IMR-90 (cell line): ENCODE results near the gene GSDMA. TPM values are rescaled to one million over a fixed set of nuclear protein-coding genes. Genes with fewer than 3 reads are reported as not detected.

Experiments
- ATAC-seq: fragments of 200-7000 bp; cut with Tn5 transposase; 2 replicates; pipeline ENCODE4 v1.9.1; 2020; ENCODE audit warnings: low read depth, mild to moderate bottlenecking, moderate library complexity
- BruUV-seq: library from RNA; stranded (reverse); fragments of 400-500 nt; replicated peaks from 2 replicates; lab custom pipeline; 2021; lab: Mats Ljungman, UMichigan
- CTCF ChIA-PET: fragments of 300-600 bp; formaldehyde crosslinking; extraction: SDS; loops from one replicate; lab custom pipeline; 2021; ENCODE audit warnings: antibody characterized with exemption; lab: Yijun Ruan, JAX
- POLR2A ChIA-PET: fragments of 300-600 bp; sonication (Branson Sonifier 250); formaldehyde crosslinking; loops from one replicate; lab custom pipeline; 2022; ENCODE audit warnings: antibody characterized with exemption; ENCODE audit not compliant: unreplicated experiment; lab: Charles Lee
- DNase-seq: peaks from one replicate; pipeline ENCODE4 v3.0.0; 2013
- H2AFZ ChIP-seq: replicated peaks from 2 replicates; pipeline ENCODE3; 2013; ENCODE audit warnings: low read length, mild to moderate bottlenecking; ENCODE audit not compliant: poor library complexity
- H2AK5ac ChIP-seq: 2 replicates; pipeline ENCODE4 v1.6.1; 2013; ENCODE audit warnings: low read depth, low read length, inconsistent platforms
- H2AK9ac ChIP-seq: replicated peaks from 2 replicates; pipeline ENCODE3; 2013; ENCODE audit warnings: mild to moderate bottlenecking, low read depth, low read length, moderate library complexity; ENCODE audit not compliant: poor library complexity
- H2BK120ac ChIP-seq: 2 replicates; pipeline ENCODE4 v1.6.1; 2013; ENCODE audit warnings: low read depth, low read length, inconsistent platforms
- H2BK15ac ChIP-seq: 3 replicates; pipeline ENCODE4 v1.6.1; 2013; ENCODE audit warnings: low read depth, low read length, inconsistent platforms
- H2BK20ac ChIP-seq: 2 replicates; pipeline ENCODE4 v1.6.1; 2013; ENCODE audit warnings: low read depth, mild to moderate bottlenecking, inconsistent platforms, low read length, moderate library complexity
- H2BK5ac ChIP-seq: 2 replicates; pipeline ENCODE4 v1.6.1; 2013; ENCODE audit warnings: mild to moderate bottlenecking, low read depth, low read length, inconsistent platforms; ENCODE audit not compliant: poor library complexity, severe bottlenecking
- H3K14ac ChIP-seq: replicated peaks from 2 replicates; pipeline ENCODE4 v1.6.1; 2013; ENCODE audit warnings: low read depth, low read length, inconsistent platforms
- H3K18ac ChIP-seq: 2 replicates; pipeline ENCODE4 v1.6.1; 2013; ENCODE audit warnings: low read depth, low read length, control low read depth
- H3K23ac ChIP-seq: 2 replicates; pipeline ENCODE4 v1.6.1; 2013; ENCODE audit warnings: low read depth, low read length, inconsistent platforms
- H3K27ac ChIP-seq: 2 replicates; pipeline ENCODE4 v1.5.1; 2013; ENCODE audit warnings: mild to moderate bottlenecking, control low read depth, low read length; ENCODE audit not compliant: insufficient read depth
- H3K27me3 ChIP-seq: 2 replicates; pipeline ENCODE4 v1.6.1; 2013; ENCODE audit warnings: low read length; ENCODE audit not compliant: control insufficient read depth, insufficient read depth
- H3K36me3 ChIP-seq: 2 replicates; pipeline ENCODE4 v1.6.1; 2013; ENCODE audit warnings: low read length, mixed read lengths; ENCODE audit not compliant: control insufficient read depth, insufficient read depth
- H3K4ac ChIP-seq: 2 replicates; pipeline ENCODE4 v1.6.1; 2013; ENCODE audit warnings: low read depth, low read length, inconsistent platforms
- H3K4me1 ChIP-seq: 2 replicates; pipeline ENCODE4 v1.6.1; 2013; ENCODE audit warnings: low read length, mixed read lengths; ENCODE audit not compliant: control insufficient read depth, insufficient read depth
- H3K4me2 ChIP-seq: 2 replicates; pipeline ENCODE4 v1.6.1; 2013; ENCODE audit warnings: low read depth, mild to moderate bottlenecking, control low read depth, low read length, moderate library complexity
- H3K4me3 ChIP-seq: 2 replicates; pipeline ENCODE4 v1.5.1; 2013; ENCODE audit warnings: low read depth, mild to moderate bottlenecking, control low read depth, low read length, moderate library complexity; ENCODE audit not compliant: insufficient read depth
- H3K56ac ChIP-seq: 2 replicates; pipeline ENCODE4 v1.6.1; 2013; ENCODE audit warnings: low read length, inconsistent platforms; ENCODE audit not compliant: insufficient read depth; ENCODE audit errors: extremely low read depth
- H3K79me1 ChIP-seq, 2 experiments: 2 replicates each; pipeline ENCODE4 v1.6.1; 2013; ENCODE audit warnings: low read length in 2 of 2, inconsistent platforms in 1 of 2, low read depth in 1 of 2
- H3K9ac ChIP-seq: 2 replicates; pipeline ENCODE4 v1.6.1; 2013; ENCODE audit warnings: low read depth, low read length, control low read depth
- H3K9me1 ChIP-seq: 2 replicates; pipeline ENCODE4 v1.6.1; 2013; ENCODE audit warnings: low read length, inconsistent platforms; ENCODE audit not compliant: insufficient read depth
- H3K9me3 ChIP-seq: 2 replicates; pipeline ENCODE4 v1.6.1; 2013; ENCODE audit warnings: low read length; ENCODE audit not compliant: control insufficient read depth, insufficient read depth
- H4K20me1 ChIP-seq: 2 replicates; pipeline ENCODE4 v1.6.1; 2013; ENCODE audit warnings: low read length, inconsistent platforms; ENCODE audit not compliant: insufficient read depth
- H4K5ac ChIP-seq: 2 replicates; pipeline ENCODE4 v1.6.1; 2013; ENCODE audit warnings: mild to moderate bottlenecking, low read depth, low read length, control low read depth
- H4K8ac ChIP-seq, 2 experiments: 2 replicates each; pipeline ENCODE4 v1.6.1; 2013; ENCODE audit warnings: low read depth in 2 of 2, low read length in 2 of 2, control low read depth in 1 of 2, inconsistent platforms in 1 of 2
- H4K91ac ChIP-seq: 2 replicates; pipeline ENCODE4 v1.6.1; 2013; ENCODE audit warnings: low read depth, low read length, inconsistent platforms; ENCODE audit not compliant: insufficient read depth
- MXI1 ChIP-seq: IDR thresholded peaks from 2 replicates; pipeline ENCODE4 v1.6.1; 2012; ENCODE audit warnings: low read depth, mild to moderate bottlenecking, low read length, moderate library complexity, borderline replicate concordance
- WGBS, 2 experiments: methylation state at CpG; one replicate each; pipeline versions ENCODE4 v1.1.5 to v1.1.7; 2013; ENCODE audit warnings: missing lambda C conversion rate in 2 of 2; ENCODE audit not compliant: insufficient read length in 1 of 2; ENCODE audit errors: extremely low coverage in 2 of 2; 5-methylcytosine and 5-hydroxymethylcytosine counted together
- dilution Hi-C: fragments of 300-500 bp; cut with HindIII; formaldehyde crosslinking; loops from one replicate; pipeline ENCODE4 v1.14.3; 2018; ENCODE audit warnings: low sequenced_read_pairs; ENCODE audit not compliant: unreplicated experiment
- in situ Hi-C: fragments of 300-500 bp; cut with MboI; formaldehyde crosslinking; loops from 3 replicates; pipeline ENCODE4 v1.14.3; 2019; ENCODE audit warnings: low sequenced_read_pairs, inconsistent platforms, mixed read lengths
- intact Hi-C: fragments of 100-400 bp; cut with micrococcal nuclease; formaldehyde crosslinking; loops from 2 replicates; pipeline ENCODE4 v1.10.0; 2022
- polyA plus RNA-seq, 3 experiments: library from polyadenylated mRNA; depleted of rRNA; stranded (reverse); fragments of >200 nt; gene quantifications; 2 replicates each; pipeline ENCODE4 v1.2.3, GENCODE V29; 2012; ENCODE audit warnings: low replicate concordance in 1 of 3
- total RNA-seq: library from RNA; depleted of rRNA; stranded (reverse); fragments of >200 nt; gene quantifications from 2 replicates; pipeline ENCODE4 v1.2.3, GENCODE V29; 2012

GSDMA gene
- total and polyA plus RNA-seq, 2 of the 4 experiments (the other 2 are of a cell fraction): not detected

- dilution Hi-C loops (no loop called here), intact Hi-C loops (no loop called here), in situ Hi-C loops (no loop called here)
- Histone ChIP-seq H2AK5ac (no peak overlapping the region), H2AK9ac (no peak overlapping the region), H4K20me1 (no peaks in the 10 kb centered on the region; the same call in 1 of the 2 replicates), H3K4me1 (peaks cover 15% of the 10 kb centered on the region), H3K9me1 (peaks cover 18% of the 10 kb centered on the region), H3K4me2 (no peak overlapping the region), H3K23ac (no peak overlapping the region), H3K9ac (no peak overlapping the region), H2BK20ac (no peak overlapping the region), H2BK120ac (no peak overlapping the region), H2AFZ (no peak overlapping the region), H3K27me3 (no peaks in the 10 kb centered on the region), H3K14ac (no peak overlapping the region), H3K79me1 (no peaks in the 10 kb centered on the region), H4K8ac (no peak overlapping the region), H3K4ac (no peak overlapping the region), H3K27ac (no peak overlapping the region), H3K18ac (no peak overlapping the region), H3K56ac (no peak overlapping the region), H3K4me3 (no peak overlapping the region), H4K5ac (no peak overlapping the region), H2BK15ac (no peak overlapping the region), H2BK5ac (no peak overlapping the region), H3K36me3 (no peaks in the 10 kb centered on the region), H3K9me3 (no peaks in the 10 kb centered on the region), H4K91ac (no peak overlapping the region)
- POLR2A ChIA-PET: no interaction called here
- TF ChIP-seq MXI1: no peak
- CTCF ChIA-PET: no interaction called here
- DNase-seq (no peak), ATAC-seq (no peak)
- no TSS peak for BruUV-seq
- 100% methylated on average over 1 of the region's 3 CpGs; no CpG with 5 or more reads in 1 of the 2 experiments for WGBS, 2 experiments
Measured at GRCh38 chr17:39937447-39937846, 25.4 kb upstream of the GSDMA start.
